DND-41 (cell line): ENCODE measurements around the gene RTP2.
A peak's percentile ranks its signal among the peaks of the same experiment; 100 is the strongest.

Experiments used
- ATAC-seq: fragments of 200-7000 bp; cut with Tn5 transposase; 3 replicates; pipeline ENCODE4 v1.9.1; 2021; ENCODE audit warnings: low read depth; ENCODE audit not compliant: insufficient read depth
- DNase-seq: peaks from one replicate; pipeline ENCODE4 v3.0.0-alpha.2; 2020
- H2AFZ ChIP-seq: 2 replicates; pipeline ENCODE4 v1.6.0; 2012; ENCODE audit warnings: low read depth, low read length
- H3K27ac ChIP-seq: 2 replicates; pipeline ENCODE4 v1.5.1; 2012; ENCODE audit warnings: low read length, inconsistent platforms
- H3K27me3 ChIP-seq: fragments of 200-600 bp; sonication (generic); 2 replicates; pipeline ENCODE4 v1.6.0; 2012; ENCODE audit warnings: low read length, mild to moderate bottlenecking, inconsistent platforms; ENCODE audit not compliant: insufficient read depth, poor library complexity
- H3K36me3 ChIP-seq: 2 replicates; pipeline ENCODE4 v1.5.1; 2012; ENCODE audit warnings: low read length, inconsistent platforms; ENCODE audit not compliant: insufficient read depth
- H3K4me1 ChIP-seq: 2 replicates; pipeline ENCODE4 v1.5.1; 2012; ENCODE audit warnings: mild to moderate bottlenecking, low read length; ENCODE audit not compliant: insufficient read depth
- H3K4me2 ChIP-seq: 2 replicates; pipeline ENCODE4 v1.6.0; 2012; ENCODE audit warnings: mild to moderate bottlenecking, moderate library complexity, low read length, inconsistent platforms; ENCODE audit not compliant: insufficient read depth
- H3K4me3 ChIP-seq, 2 experiments: fragments of 200-600 bp in 1 of 2; shearing (Covaris generic) in 1 of 2; 2 replicates each; pipeline ENCODE4 v1.5.1; 2012 to 2016; ENCODE audit warnings: inconsistent platforms in 2 of 2, low read length in 2 of 2, mild to moderate bottlenecking in 2 of 2, low read depth in 1 of 2, moderate library complexity in 1 of 2
- H3K79me2 ChIP-seq: 2 replicates; pipeline ENCODE4 v1.6.0; 2012; ENCODE audit warnings: low read length, inconsistent platforms; ENCODE audit not compliant: insufficient read depth
- H3K9ac ChIP-seq: 2 replicates; pipeline ENCODE4 v1.6.0; 2012; ENCODE audit warnings: low read depth, mild to moderate bottlenecking, inconsistent platforms, low read length, moderate library complexity
- H3K9me3 ChIP-seq: 2 replicates; pipeline ENCODE4 v1.5.1; 2012; ENCODE audit warnings: low read length, moderate library complexity, mild to moderate bottlenecking, inconsistent platforms; ENCODE audit not compliant: insufficient read depth, severe bottlenecking
- H4K20me1 ChIP-seq: 2 replicates; pipeline ENCODE4 v1.6.0; 2012; ENCODE audit warnings: low read length; ENCODE audit not compliant: insufficient read depth
- CTCF ChIP-seq: IDR thresholded peaks from 2 replicates; pipeline ENCODE4 v1.5.1; 2012; ENCODE audit warnings: borderline replicate concordance, low read length, moderate library complexity, mild to moderate bottlenecking; ENCODE audit not compliant: poor library complexity, severe bottlenecking; ENCODE audit errors: extremely low read depth
- EZH2 ChIP-seq: IDR thresholded peaks from 3 replicates; pipeline ENCODE4 v1.6.1; 2012; ENCODE audit warnings: borderline replicate concordance, low read depth, mild to moderate bottlenecking, moderate library complexity, low read length, inconsistent platforms; ENCODE audit not compliant: severe bottlenecking

RTP2 gene

DNA sequence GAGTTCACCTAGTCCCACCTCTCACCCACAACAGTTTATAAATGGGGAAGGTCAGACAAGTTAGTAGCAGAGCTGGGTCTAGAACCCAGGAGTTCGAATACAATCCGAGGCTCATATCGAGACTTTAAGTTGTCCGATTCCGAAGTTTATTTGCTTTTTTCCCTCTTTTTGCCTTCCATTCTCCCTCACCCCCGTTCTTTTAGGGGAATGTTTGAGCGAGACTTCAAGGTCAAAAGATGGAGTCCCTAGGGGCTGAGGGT, 35.6 kb upstream of the RTP2 start:
- Histone ChIP-seq H3K4me3 (peak overlapping the region; percentile 54 to 75), H3K9me3 (no peaks in the 10 kb centered on the region), H2AFZ (peak overlapping the region; percentile 94), H3K9ac (peak overlapping the region; percentile 99), H3K4me1 (peaks cover 50% of the 10 kb centered on the region), H3K4me2 (peak overlapping the region; percentile 89), H3K27ac (peak overlapping the region; percentile 99), H3K79me2 (peaks cover 26% of the 10 kb centered on the region), H3K27me3 (no peaks in the 10 kb centered on the region), H3K36me3 (peaks cover 5% of the 10 kb centered on the region), H4K20me1 (no peaks in the 10 kb centered on the region)
- ATAC-seq (no peak), DNase-seq (no peak)
- no peak for TF ChIP-seq CTCF
- TF ChIP-seq EZH2, result no peak

DNA sequence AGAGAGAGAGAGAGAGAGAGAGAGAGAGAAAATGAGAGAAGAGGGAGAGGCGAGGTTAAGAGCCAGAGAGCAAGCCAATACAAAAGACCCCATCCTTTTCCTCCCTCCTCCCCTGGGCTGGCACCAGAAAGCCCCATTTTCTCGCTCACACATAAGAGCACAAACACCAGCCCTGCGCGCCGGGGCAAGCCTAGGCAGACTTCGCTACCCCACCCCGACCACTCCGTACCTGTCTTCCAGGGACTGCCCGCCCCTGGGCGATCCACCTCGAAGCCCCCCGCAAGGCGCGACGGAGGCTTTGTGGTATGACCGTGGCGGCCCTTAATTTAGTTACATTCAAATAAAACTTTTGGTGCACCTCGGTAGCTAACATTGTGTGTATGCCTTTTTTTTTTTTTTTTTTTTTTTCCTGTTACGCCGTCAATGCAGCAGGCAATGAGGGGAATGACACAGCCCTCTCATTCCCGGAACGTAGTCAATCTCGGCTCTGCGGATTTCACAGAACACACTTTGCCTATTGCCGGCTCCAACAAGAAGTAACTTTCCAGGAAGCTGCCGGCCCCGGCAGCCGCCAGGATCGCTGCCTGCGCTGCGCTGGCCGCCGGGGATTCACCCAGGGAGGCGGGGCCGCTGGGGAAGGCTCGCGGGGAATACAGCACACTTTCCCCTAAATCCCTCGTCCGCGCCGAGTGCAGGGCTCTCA, 35.2 kb upstream of the RTP2 start:
- Histone ChIP-seq H2AFZ (peak overlapping the region; percentile 94), H3K4me2 (peak overlapping the region; percentile 89), H4K20me1 (no peaks in the 10 kb centered on the region), H3K9ac (peak overlapping the region; percentile 99), H3K4me3 (peak overlapping the region; percentile 54 to 75), H3K27me3 (no peaks in the 10 kb centered on the region), H3K79me2 (peaks cover 21% of the 10 kb centered on the region), H3K36me3 (peaks cover 5% of the 10 kb centered on the region), H3K27ac (peak overlapping the region; percentile 99), H3K4me1 (peaks cover 47% of the 10 kb centered on the region), H3K9me3 (no peaks in the 10 kb centered on the region)
- DNase-seq, result peak; percentile 62
- peak; percentile 5; the same call in 1 of the 3 replicates for ATAC-seq
- TF ChIP-seq EZH2, result no peak
- TF ChIP-seq CTCF, result no peak

DNA sequence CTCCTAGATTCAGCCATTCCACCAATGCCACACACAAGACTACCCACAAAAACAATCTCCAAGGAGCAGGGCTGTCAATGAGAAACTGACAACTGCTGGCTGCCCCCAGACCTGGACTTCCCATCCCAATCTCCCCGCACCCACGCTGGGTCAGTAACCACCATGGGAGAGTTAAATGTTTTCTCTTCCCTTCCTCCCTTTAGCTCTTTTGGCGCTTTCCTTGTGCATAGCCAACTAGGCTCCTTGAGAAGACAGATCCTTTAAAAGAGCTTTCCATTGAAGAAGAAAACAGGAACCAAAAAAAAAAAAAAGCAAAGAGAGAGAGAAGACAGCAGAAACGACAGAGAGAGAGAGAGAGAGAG, 34.6 kb upstream of the RTP2 start:
- H3K27me3 ChIP-seq, result no peaks in the 10 kb centered on the region
- peak overlapping the region; percentile 94 for H2AFZ ChIP-seq
- peaks cover 5% of the 10 kb centered on the region for H3K36me3 ChIP-seq
- H4K20me1 ChIP-seq, result no peaks in the 10 kb centered on the region
- peak overlapping the region; percentile 89 for H3K4me2 ChIP-seq
- H3K9me3 ChIP-seq, result no peaks in the 10 kb centered on the region
- DNase-seq (no peak), ATAC-seq (no peak)
- TF ChIP-seq EZH2, result no peak
- no peak for TF ChIP-seq CTCF
- H3K4me3 ChIP-seq, result peak overlapping the region; percentile 54 to 75; a peak in 3 of 4 replicates
- H3K79me2 ChIP-seq, result peaks cover 16% of the 10 kb centered on the region
- H3K27ac ChIP-seq, result no peak overlapping the region
- peak overlapping the region; percentile 99 for H3K9ac ChIP-seq
- H3K4me1 ChIP-seq, result peaks cover 42% of the 10 kb centered on the region
